B cell (primary cell): ENCODE measurements around the gene RASGEF1C. TPM values are rescaled to one million over a fixed set of nuclear protein-coding genes. Genes with fewer than 3 reads are reported as not detected.

Source experiments
- ATAC-seq: fragments of 200-7000 bp; cut with Tn5 transposase; one replicate; pipeline ENCODE4 v1.10.0; 2021; ENCODE audit warnings: low read depth, mild to moderate bottlenecking, moderate number of reproducible peaks, moderate library complexity
- CTCF ChIA-PET: fragments of 350-600 bp; sonication (Branson Sonifier 250); formaldehyde crosslinking; loops from one replicate; lab custom pipeline; 2021; ENCODE audit warnings: antibody characterized with exemption, inconsistent platforms; lab: Charles Lee
- POLR2A ChIA-PET: fragments of 350-600 bp; sonication (Branson Sonifier 250); formaldehyde crosslinking; loops from one replicate; lab custom pipeline; 2021; ENCODE audit warnings: antibody characterized with exemption; lab: Charles Lee
- DNase-seq: peaks from one replicate; pipeline ENCODE4 v3.0.0; 2013
- H2AFZ ChIP-seq: 2 replicates; pipeline ENCODE4 v1.6.1; 2012; ENCODE audit warnings: mild to moderate bottlenecking, low read depth, low read length; ENCODE audit not compliant: insufficient read depth, poor library complexity, severe bottlenecking
- H3K27ac ChIP-seq, 2 donors: 1 replicate in 1 of 2; 2 replicates in 1 of 2; pipeline ENCODE4 v1.5.1; 2012 to 2013; ENCODE audit warnings: low read length in 2 of 2, mild to moderate bottlenecking in 2 of 2, moderate library complexity in 1 of 2
- H3K27me3 ChIP-seq, 4 experiments: fragments of 200-600 bp in 1 of 4; sonication (generic) in 1 of 4; replicated peaks in 1 of 4; 1 replicate in 2 of 4; 2 replicates in 2 of 4; pipeline versions ENCODE4 v1.6.1 to v1.7.0; 2013 to 2016; ENCODE audit warnings: low read length in 3 of 4, mild to moderate bottlenecking in 2 of 4, mixed read lengths in 1 of 4, moderate library complexity in 1 of 4; ENCODE audit not compliant: insufficient read depth in 4 of 4, control insufficient read depth in 3 of 4; ENCODE audit errors: control extremely low read depth in 1 of 4
- H3K36me3 ChIP-seq, 2 experiments: replicated peaks in 1 of 2; 1 replicate in 1 of 2; 2 replicates in 1 of 2; pipeline versions ENCODE4 v1.6.1 to v1.7.1; 2013; ENCODE audit warnings: low read length in 1 of 2; ENCODE audit not compliant: insufficient read depth in 2 of 2, control insufficient read depth in 1 of 2; ENCODE audit errors: control extremely low read depth in 1 of 2, extremely low read depth in 1 of 2
- H3K4me1 ChIP-seq, 2 donors: fragments of 200-600 bp in 1 of 2; sonication (generic) in 1 of 2; 1 replicate in 1 of 2; 2 replicates in 1 of 2; pipeline versions ENCODE4 v1.5.1 to v1.6.1; 2013 to 2017; ENCODE audit warnings: low read length in 2 of 2; ENCODE audit not compliant: control insufficient read depth in 2 of 2, insufficient read depth in 2 of 2
- H3K4me2 ChIP-seq: replicated peaks from 2 replicates; pipeline ENCODE3; 2012; ENCODE audit warnings: mild to moderate bottlenecking, low read depth, low read length; ENCODE audit not compliant: poor library complexity, severe bottlenecking
- H3K4me3 ChIP-seq, 5 experiments: fragments of 200-600 bp in 1 of 5; sonication (generic) in 1 of 5; 1 replicate in 3 of 5; 2 replicates in 2 of 5; pipeline versions ENCODE4 v1.5.1 to v1.7.0; 2011 to 2016; ENCODE audit warnings: low read length in 4 of 5, mild to moderate bottlenecking in 4 of 5, low read depth in 2 of 5, control low read depth in 1 of 5, moderate library complexity in 1 of 5; ENCODE audit not compliant: insufficient read depth in 1 of 5; ENCODE audit errors: control extremely low read depth in 1 of 5, extremely low read depth in 1 of 5
- H3K79me2 ChIP-seq: fragments of 200-600 bp; sonication (generic); one replicate; pipeline ENCODE4 v1.6.0; 2016; ENCODE audit warnings: low read length; ENCODE audit not compliant: control insufficient read depth, insufficient read depth
- H3K9ac ChIP-seq: fragments of 200-600 bp; sonication (generic); 2 replicates; pipeline ENCODE4 v1.6.1; 2017; ENCODE audit warnings: mild to moderate bottlenecking, low read length, moderate library complexity
- H3K9me3 ChIP-seq, 3 donors: one replicate each; pipeline versions ENCODE4 v1.6.1 to v1.7.1; 2013; ENCODE audit warnings: low read length in 2 of 3; ENCODE audit not compliant: control insufficient read depth in 2 of 3, insufficient read depth in 1 of 3; ENCODE audit errors: control extremely low read depth in 1 of 3
- H4K20me1 ChIP-seq: 2 replicates; pipeline ENCODE4 v1.6.0; 2012; ENCODE audit warnings: mild to moderate bottlenecking, low read length; ENCODE audit not compliant: insufficient read depth, control insufficient read depth, poor library complexity, severe bottlenecking
- H3K27ac Mint-ChIP-seq: one replicate; pipeline ENCODE4 v1.8.0; 2021; ENCODE audit warnings: mixed read lengths
- H3K27me3 Mint-ChIP-seq: one replicate; pipeline ENCODE4 v1.8.0; 2021; ENCODE audit warnings: mixed read lengths
- H3K4me1 Mint-ChIP-seq: one replicate; pipeline ENCODE4 v1.8.0; 2021; ENCODE audit warnings: mixed read lengths
- H3K4me3 Mint-ChIP-seq: one replicate; pipeline ENCODE4 v1.8.0; 2021; ENCODE audit warnings: mixed read lengths
- H3K9me3 Mint-ChIP-seq: one replicate; pipeline ENCODE4 v1.8.0; 2022; ENCODE audit warnings: mixed read lengths; ENCODE audit not compliant: insufficient read depth
- CTCF ChIP-seq: fragments of 200-600 bp; IDR thresholded peaks from one replicate; pipeline ENCODE4 v1.8.0; 2022; ENCODE audit warnings: antibody characterized with exemption, mild to moderate bottlenecking
- EZH2 ChIP-seq: IDR thresholded peaks from 2 replicates; pipeline ENCODE4 v1.6.1; 2012; ENCODE audit warnings: borderline replicate concordance, low read depth, mild to moderate bottlenecking, moderate library complexity, low read length; ENCODE audit not compliant: insufficient read depth, poor library complexity, severe bottlenecking
- WGBS: methylation state at CpG from one replicate; pipeline ENCODE4 v1.1.5; 2013; ENCODE audit warnings: missing lambda C conversion rate; ENCODE audit not compliant: insufficient coverage; 5-methylcytosine and 5-hydroxymethylcytosine counted together
- intact Hi-C: fragments of 100-400 bp; cut with micrococcal nuclease; formaldehyde crosslinking; loops from one replicate; pipeline ENCODE4 v1.10.0; 2022
- polyA plus RNA-seq: library from polyadenylated mRNA; depleted of rRNA; stranded (reverse); fragments of >200 nt; gene quantifications from 2 replicates; pipeline ENCODE4 v1.2.3, GENCODE V29; 2012
- total RNA-seq, 2 donors: library from RNA; stranded (reverse); fragments of 120-200 nt in 1 of 2; gene quantifications; 1 replicate in 1 of 2; 2 replicates in 1 of 2; pipeline versions ENCODE4 v1.2.3 to v1.2.4, GENCODE V29; 2013 to 2022

Gene RASGEF1C
- total and polyA plus RNA-seq, 2 donors (not counting 1 experiment from before 2014, with no cell fraction given): not detected

GRCh38 chr5:180194410-180195345 is 14.3 kb downstream of the RASGEF1C start:
- no peaks in the 10 kb centered on the region for H4K20me1 ChIP-seq
- no peak overlapping the region for H2AFZ ChIP-seq
- DNase-seq (no peak), ATAC-seq (no peak)
- peaks cover 6% of the 10 kb centered on the region for H3K27me3 Mint-ChIP-seq
- no peaks in the 10 kb centered on the region for H3K79me2 ChIP-seq
- H3K4me3 ChIP-seq: no peak overlapping the region
- H3K36me3 ChIP-seq: no peaks in the 10 kb centered on the region
- no peaks in the 10 kb centered on the region for H3K4me1 ChIP-seq
- TF ChIP-seq CTCF (no peak), EZH2 (no peak)
- no peak overlapping the region for H3K27ac ChIP-seq
- ChIA-PET POLR2A (no interaction called here), CTCF (interaction anchor here (1.3 kb wide), 1 partner anchor 15 kb away, joined by 3 read pairs; the partner anchor contains the start of gene RASGEF1C)
- H3K9me3 ChIP-seq: peaks cover 0 to 16% (median 0%) of the 10 kb centered on the region in 3 donors
- H3K27me3 ChIP-seq: peaks cover 0 to 4% (median 0%) of the 10 kb centered on the region in 4 experiments
- H3K4me3 Mint-ChIP-seq: no peak overlapping the region
- H3K9me3 Mint-ChIP-seq: peaks cover 1% of the 10 kb centered on the region
- H3K9ac ChIP-seq: no peak overlapping the region
- 90% methylated on average over 34 of the region's 34 CpGs for WGBS
- H3K4me2 ChIP-seq: no peak overlapping the region
- no peaks in the 10 kb centered on the region for H3K4me1 Mint-ChIP-seq
- intact Hi-C loops: no loop called here
- H3K27ac Mint-ChIP-seq: peak overlapping the region; percentile 20

- H3K4me2 ChIP-seq: no peak overlapping the region
- Mint-ChIP-seq H3K4me3 (no peak overlapping the region), H3K4me1 (no peaks in the 10 kb centered on the region), H3K27ac (no peak overlapping the region), H3K27me3 (peaks cover 9% of the 10 kb centered on the region), H3K9me3 (peaks cover 1% of the 10 kb centered on the region)
- no peak for DNase-seq
- intact Hi-C loops: no loop called here
- no peaks in the 10 kb centered on the region for H3K79me2 ChIP-seq
- peaks cover 0 to 15% (median 0%) of the 10 kb centered on the region in 3 donors for H3K9me3 ChIP-seq
- CTCF ChIA-PET: no interaction called here
- H4K20me1 ChIP-seq: no peaks in the 10 kb centered on the region
- no peak for TF ChIP-seq EZH2
- TF ChIP-seq CTCF: no peak
- H3K27ac ChIP-seq: no peak overlapping the region
- no peaks in the 10 kb centered on the region for H3K36me3 ChIP-seq
- no peak overlapping the region for H3K4me3 ChIP-seq
- WGBS: 95% methylated on average over 22 of the region's 24 CpGs
- H3K4me1 ChIP-seq: no peaks in the 10 kb centered on the region
- peaks cover 0 to under 1% (median 0%) of the 10 kb centered on the region in 4 experiments for H3K27me3 ChIP-seq
- H2AFZ ChIP-seq: no peak overlapping the region
- no peak overlapping the region for H3K9ac ChIP-seq
- no peak for ATAC-seq
- POLR2A ChIA-PET: no interaction called here
These were observed 15.1 kb downstream of the RASGEF1C start for GRCh38 chr5:180193749-180194375.
